HCT116 (cell line): Measurements from ENCODE around the gene NUDT14.

Experiments used
- EGR1 ChIP-seq: IDR thresholded peaks from 2 replicates; pipeline ENCODE4 v1.6.1; 2012; ENCODE audit warnings: low read depth
- EZH2 ChIP-seq: fragments of 200-600 bp; sonication (generic); IDR thresholded peaks from 2 replicates; pipeline ENCODE4 v1.6.1; 2017; ENCODE audit warnings: antibody characterized with exemption, mixed run types
- JUND ChIP-seq: IDR thresholded peaks from 2 replicates; pipeline ENCODE4 v1.6.1; 2012
- POLR2A ChIP-seq: IDR thresholded peaks from 2 replicates; pipeline ENCODE4 v1.7.0; 2011; ENCODE audit warnings: borderline replicate concordance; ENCODE audit not compliant: insufficient read depth, insufficient read length; ENCODE audit errors: extremely low read depth
- POLR2AphosphoS5 ChIP-seq: IDR thresholded peaks from 2 replicates; pipeline ENCODE4 v1.6.1; 2011; ENCODE audit warnings: mild to moderate bottlenecking, low read depth, low read length, moderate library complexity
- YY1 ChIP-seq: IDR thresholded peaks from 2 replicates; pipeline ENCODE4 v1.6.1; 2011; ENCODE audit warnings: low read length, low read depth, moderate library complexity, mild to moderate bottlenecking; ENCODE audit not compliant: insufficient replicate concordance; ENCODE audit errors: extremely low read depth
- TF ChIP-seq, protein P1 (sequence below): IDR thresholded peaks from 2 replicates; pipeline ENCODE4 v1.6.1; 2012
- TF ChIP-seq, protein P2 (sequence below), 3 experiments: fragments of 200-600 bp in 1 of 3; sonication (generic) in 1 of 3; IDR thresholded peaks in 2 of 3; conservative IDR thresholded peaks in 1 of 3; 2 replicates each; pipeline ENCODE4 v1.5.1; 2012 to 2017; ENCODE audit warnings: low read depth in 2 of 3, low read length in 2 of 3, antibody characterized with exemption in 1 of 3, borderline replicate concordance in 1 of 3, control low read depth in 1 of 3, mild to moderate bottlenecking in 1 of 3, mixed read lengths in 1 of 3, mixed run types in 1 of 3, moderate library complexity in 1 of 3; ENCODE audit not compliant: insufficient read depth in 1 of 3

DNA sequence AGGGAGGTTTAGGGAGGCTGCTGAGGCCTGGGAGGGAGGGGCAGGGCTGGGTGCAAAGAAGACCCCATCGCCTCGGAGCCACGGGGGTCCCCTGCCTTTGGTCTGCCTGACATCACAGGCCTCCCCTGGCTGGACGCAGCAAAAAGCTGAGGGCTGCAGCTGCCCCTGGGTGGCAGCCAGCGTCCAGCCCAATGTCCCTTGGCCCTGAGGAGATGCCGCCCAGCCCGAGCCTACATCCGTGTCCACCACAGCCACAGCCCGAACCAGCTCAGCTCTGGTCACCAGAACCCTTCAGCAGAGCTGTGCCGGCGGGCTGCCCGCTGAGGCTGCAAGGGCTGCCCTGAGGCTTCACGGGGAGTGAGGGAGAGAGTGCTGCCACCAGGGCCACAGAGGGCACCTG, 1.9 kb downstream of the NUDT14 start:
- no peak for TF ChIP-seq EZH2
- TF ChIP-seq JUND, result no peak
- TF ChIP-seq, protein P1, sequence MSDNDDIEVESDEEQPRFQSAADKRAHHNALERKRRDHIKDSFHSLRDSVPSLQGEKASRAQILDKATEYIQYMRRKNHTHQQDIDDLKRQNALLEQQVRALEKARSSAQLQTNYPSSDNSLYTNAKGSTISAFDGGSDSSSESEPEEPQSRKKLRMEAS, result no peak
- TF ChIP-seq EGR1, result no peak
- TF ChIP-seq, protein P2, sequence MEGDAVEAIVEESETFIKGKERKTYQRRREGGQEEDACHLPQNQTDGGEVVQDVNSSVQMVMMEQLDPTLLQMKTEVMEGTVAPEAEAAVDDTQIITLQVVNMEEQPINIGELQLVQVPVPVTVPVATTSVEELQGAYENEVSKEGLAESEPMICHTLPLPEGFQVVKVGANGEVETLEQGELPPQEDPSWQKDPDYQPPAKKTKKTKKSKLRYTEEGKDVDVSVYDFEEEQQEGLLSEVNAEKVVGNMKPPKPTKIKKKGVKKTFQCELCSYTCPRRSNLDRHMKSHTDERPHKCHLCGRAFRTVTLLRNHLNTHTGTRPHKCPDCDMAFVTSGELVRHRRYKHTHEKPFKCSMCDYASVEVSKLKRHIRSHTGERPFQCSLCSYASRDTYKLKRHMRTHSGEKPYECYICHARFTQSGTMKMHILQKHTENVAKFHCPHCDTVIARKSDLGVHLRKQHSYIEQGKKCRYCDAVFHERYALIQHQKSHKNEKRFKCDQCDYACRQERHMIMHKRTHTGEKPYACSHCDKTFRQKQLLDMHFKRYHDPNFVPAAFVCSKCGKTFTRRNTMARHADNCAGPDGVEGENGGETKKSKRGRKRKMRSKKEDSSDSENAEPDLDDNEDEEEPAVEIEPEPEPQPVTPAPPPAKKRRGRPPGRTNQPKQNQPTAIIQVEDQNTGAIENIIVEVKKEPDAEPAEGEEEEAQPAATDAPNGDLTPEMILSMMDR (IDR thresholded peaks at IDR 0.05 in 2 of 3, conservative IDR thresholded peaks at IDR 0.05 in 1 of 3; ENCODE audit: borderline replicate concordance in 1 of 3, insufficient read depth in 1 of 3, low read depth in 2 of 3, low read length in 2 of 3), result no peak
- TF ChIP-seq POLR2A, result no peak
- TF ChIP-seq YY1, result no peak
- no peak for TF ChIP-seq POLR2AphosphoS5
